Dermis blood vessel endothelial cell (primary cell): ENCODE data around the gene PRMT1. TPM values are rescaled to one million over a fixed set of nuclear protein-coding genes. Genes with fewer than 3 reads are reported as not detected.

Experiments
- DNase-seq: peaks from one replicate; pipeline ENCODE4 v3.0.0; 2010
- total RNA-seq: library from RNA; depleted of rRNA; stranded (reverse); fragments of >200 nt; gene quantifications from 2 replicates; pipeline ENCODE4 v1.2.3, GENCODE V29; 2014

Gene PRMT1
- total RNA-seq, 1 donor from 2014 or later: 282 TPM

- DNase-seq: no peak
These were observed 50.4 kb downstream of the PRMT1 start for GRCh38 chr19:49727217-49728030.

DNA sequence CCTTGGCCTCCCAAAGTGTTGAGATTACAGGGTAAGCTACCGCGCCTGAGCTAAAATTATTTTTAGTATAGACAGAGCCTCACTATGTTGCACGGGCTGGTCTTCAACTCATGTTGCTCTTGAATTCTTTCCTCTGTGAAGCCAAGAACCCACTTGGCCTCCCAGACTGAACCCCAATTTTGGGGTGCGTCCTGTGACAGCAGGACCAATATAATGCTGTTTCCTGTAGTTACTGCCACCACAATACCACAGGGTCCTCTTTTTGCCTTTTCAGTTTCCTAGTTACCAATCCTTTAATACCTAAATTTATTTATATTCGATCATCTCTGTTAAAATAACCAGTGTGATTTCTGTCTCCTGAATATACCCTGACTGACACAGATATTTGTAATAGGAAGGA lies 53.1 kb downstream of the PRMT1 start:
- no peak for DNase-seq

Other genes starting within 250 kb of the PRMT1 start
- 0.17 and 0.42 TPM in 2 replicates for gene SLC17A7, start 235.7 kb upstream of the PRMT1 start, total RNA-seq
- gene PIH1D1, start 225.5 kb upstream of the PRMT1 start, total RNA-seq: 143 and 169 TPM in 2 replicates
- 55.3 and 82.5 TPM in 2 replicates for gene ALDH16A1, start 224.0 kb upstream of the PRMT1 start, total RNA-seq
- gene FLT3LG, start 203.1 kb upstream of the PRMT1 start, total RNA-seq: 1.2 and 1.6 TPM in 2 replicates
- 2,583 and 3,504 TPM in 2 replicates for gene RPL13A, start 189.7 kb upstream of the PRMT1 start, total RNA-seq
- gene RPS11, start 180.8 kb upstream of the PRMT1 start, total RNA-seq: 2,205 and 5,498 TPM in 2 replicates
- 77.9 and 241 TPM in 2 replicates for gene FCGRT, start 164.6 kb upstream of the PRMT1 start, total RNA-seq
- 6.7 and 24.8 TPM in 2 replicates for gene RCN3, start 149.3 kb upstream of the PRMT1 start, total RNA-seq
- 90.4 and 98.7 TPM in 2 replicates for gene NOSIP, start 96.7 kb upstream of the PRMT1 start, total RNA-seq
- 6.1 and 7.5 TPM in 2 replicates for gene PRRG2, start 96.0 kb upstream of the PRMT1 start, total RNA-seq
- 2.4 and 4.8 TPM in 2 replicates for gene PRR12, start 86.1 kb upstream of the PRMT1 start, total RNA-seq
- 24.3 and 28.6 TPM in 2 replicates for gene RRAS, start 37.1 kb upstream of the PRMT1 start, total RNA-seq
- gene SCAF1, start 35.1 kb upstream of the PRMT1 start, total RNA-seq: 11.9 and 26.5 TPM in 2 replicates
- gene IRF3, start 11.4 kb upstream of the PRMT1 start, total RNA-seq: 47.3 and 79.9 TPM in 2 replicates
- gene BCL2L12, start 11.3 kb upstream of the PRMT1 start, total RNA-seq: 3.1 and 9.2 TPM in 2 replicates
- 0.70 and 1.5 TPM in 2 replicates for gene ADM5, start 12.3 kb downstream of the PRMT1 start, total RNA-seq
- gene CPT1C, start 13.8 kb downstream of the PRMT1 start, total RNA-seq: 19.1 and 19.5 TPM in 2 replicates
- gene TSKS, start 86.0 kb downstream of the PRMT1 start, total RNA-seq: 0.17 TPM in 1 of 2 replicates, not detected in the other
- gene AP2A1, start 89.7 kb downstream of the PRMT1 start, total RNA-seq: 52.1 and 129 TPM in 2 replicates
- gene FUZ, start 136.0 kb downstream of the PRMT1 start, total RNA-seq: 19.2 and 22.4 TPM in 2 replicates
- gene MED25, start 141.0 kb downstream of the PRMT1 start, total RNA-seq: 13.4 and 34.4 TPM in 2 replicates
- gene PTOV1, start 173.9 kb downstream of the PRMT1 start, total RNA-seq: 57.2 and 72.9 TPM in 2 replicates
- 44.3 and 60.4 TPM in 2 replicates for gene PNKP, start 190.3 kb downstream of the PRMT1 start, total RNA-seq
- gene AKT1S1, start 200.1 kb downstream of the PRMT1 start, total RNA-seq: 9.9 and 13.0 TPM in 2 replicates
- gene TBC1D17, start 200.4 kb downstream of the PRMT1 start, total RNA-seq: 7.5 and 13.8 TPM in 2 replicates
- gene IL4I1, start 219.6 kb downstream of the PRMT1 start, total RNA-seq: 2.1 and 3.6 TPM in 2 replicates